B cell (primary cell): Measurements from ENCODE around the gene ZNF346.

Source experiments
- EZH2 ChIP-seq: IDR thresholded peaks from 2 replicates; pipeline ENCODE4 v1.6.1; 2012; ENCODE audit warnings: borderline replicate concordance, low read depth, mild to moderate bottlenecking, moderate library complexity, low read length; ENCODE audit not compliant: insufficient read depth, poor library complexity, severe bottlenecking
- TF ChIP-seq, protein P1 (sequence below): fragments of 200-600 bp; IDR thresholded peaks from one replicate; pipeline ENCODE4 v1.8.0; 2022; ENCODE audit warnings: antibody characterized with exemption, mild to moderate bottlenecking

DNA sequence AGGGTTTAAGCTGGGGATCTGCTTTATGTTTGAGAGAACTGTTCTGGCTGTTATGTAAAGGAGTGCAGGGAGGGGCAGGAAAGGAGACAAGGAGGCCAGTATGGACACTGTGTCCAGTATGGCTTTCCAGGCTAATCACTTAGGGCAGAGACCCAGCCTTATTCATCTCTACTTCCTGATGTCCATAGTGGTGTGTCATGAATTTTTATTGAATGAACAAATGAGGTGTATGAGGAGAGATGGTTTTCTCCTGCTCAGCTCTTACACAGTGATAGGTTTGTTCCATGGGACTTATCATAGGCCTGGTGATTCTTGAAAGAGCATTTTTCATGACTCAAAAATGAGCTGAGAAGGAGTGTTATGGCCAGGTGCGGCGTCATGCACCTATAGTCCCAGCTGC, 43.7 kb downstream of the ZNF346 start:
- TF ChIP-seq, protein P1, sequence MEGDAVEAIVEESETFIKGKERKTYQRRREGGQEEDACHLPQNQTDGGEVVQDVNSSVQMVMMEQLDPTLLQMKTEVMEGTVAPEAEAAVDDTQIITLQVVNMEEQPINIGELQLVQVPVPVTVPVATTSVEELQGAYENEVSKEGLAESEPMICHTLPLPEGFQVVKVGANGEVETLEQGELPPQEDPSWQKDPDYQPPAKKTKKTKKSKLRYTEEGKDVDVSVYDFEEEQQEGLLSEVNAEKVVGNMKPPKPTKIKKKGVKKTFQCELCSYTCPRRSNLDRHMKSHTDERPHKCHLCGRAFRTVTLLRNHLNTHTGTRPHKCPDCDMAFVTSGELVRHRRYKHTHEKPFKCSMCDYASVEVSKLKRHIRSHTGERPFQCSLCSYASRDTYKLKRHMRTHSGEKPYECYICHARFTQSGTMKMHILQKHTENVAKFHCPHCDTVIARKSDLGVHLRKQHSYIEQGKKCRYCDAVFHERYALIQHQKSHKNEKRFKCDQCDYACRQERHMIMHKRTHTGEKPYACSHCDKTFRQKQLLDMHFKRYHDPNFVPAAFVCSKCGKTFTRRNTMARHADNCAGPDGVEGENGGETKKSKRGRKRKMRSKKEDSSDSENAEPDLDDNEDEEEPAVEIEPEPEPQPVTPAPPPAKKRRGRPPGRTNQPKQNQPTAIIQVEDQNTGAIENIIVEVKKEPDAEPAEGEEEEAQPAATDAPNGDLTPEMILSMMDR = no peak
- TF ChIP-seq EZH2 = no peak
